PFSK-1 (cell line): ENCODE measurements around the gene STXBP2.

ENCODE experiments used
- FOXP2 ChIP-seq: optimal IDR thresholded peaks from 2 replicates; pipeline ENCODE3; 2011; ENCODE audit warnings: borderline replicate concordance, control low read depth, inconsistent platforms; ENCODE audit not compliant: insufficient read depth; ENCODE audit errors: extremely low read length, extremely low read depth
- POLR2AphosphoS5 ChIP-seq: IDR thresholded peaks from 2 replicates; pipeline ENCODE4 v1.6.1; 2012; ENCODE audit warnings: low read depth, mild to moderate bottlenecking, control low read depth, low read length, moderate library complexity
- SIN3A ChIP-seq: IDR thresholded peaks from 2 replicates; pipeline ENCODE4 v1.6.1; 2012; ENCODE audit warnings: mild to moderate bottlenecking, low read length, moderate library complexity, borderline replicate concordance; ENCODE audit not compliant: insufficient read depth
- TAF1 ChIP-seq: IDR thresholded peaks from 2 replicates; pipeline ENCODE4 v1.6.1; 2012; ENCODE audit warnings: low read length, control low read depth, borderline replicate concordance; ENCODE audit not compliant: insufficient read depth
- TF ChIP-seq, protein P1 (sequence below), 2 experiments: IDR thresholded peaks; 2 replicates each; pipeline versions ENCODE4 v1.6.1 to v1.8.0; 2011 to 2012; ENCODE audit warnings: low read depth in 2 of 2, low read length in 2 of 2, control low read depth in 1 of 2, inconsistent platforms in 1 of 2, mild to moderate bottlenecking in 1 of 2, moderate library complexity in 1 of 2; ENCODE audit not compliant: insufficient read depth in 1 of 2

STXBP2 gene

DNA sequence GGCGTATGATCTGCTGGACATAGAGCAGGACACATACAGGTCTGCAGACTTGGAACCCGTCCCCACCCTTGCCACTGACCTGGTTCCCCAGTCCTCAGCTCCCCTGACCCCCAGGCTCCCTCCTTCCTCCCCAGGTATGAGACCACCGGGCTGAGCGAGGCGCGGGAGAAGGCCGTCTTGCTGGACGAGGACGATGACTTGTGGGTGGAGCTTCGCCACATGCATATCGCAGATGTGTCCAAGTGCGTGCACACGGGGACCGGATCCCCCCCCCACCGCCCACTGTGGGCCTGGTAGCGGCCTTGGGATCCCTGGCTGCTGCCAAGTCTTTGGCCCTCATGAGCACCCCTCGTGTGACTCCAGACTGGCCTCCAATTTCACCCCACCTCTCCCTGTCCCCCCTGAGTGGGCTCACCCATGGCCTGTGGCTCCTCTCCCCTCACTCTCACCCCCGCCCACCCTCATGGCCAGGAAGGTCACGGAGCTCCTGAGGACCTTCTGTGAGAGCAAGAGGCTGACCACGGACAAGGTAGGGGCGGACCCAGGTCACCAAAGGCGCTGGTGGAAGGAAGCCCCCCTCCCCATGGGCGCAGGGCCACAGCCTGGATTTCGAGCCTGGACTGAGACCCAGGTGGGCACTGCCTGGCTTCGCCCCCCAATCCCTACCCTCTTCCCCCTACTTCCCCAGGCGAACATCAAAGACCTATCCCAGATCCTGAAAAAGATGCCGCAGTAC lies 5.6 kb downstream of the STXBP2 start:
- TF ChIP-seq, protein P1, sequence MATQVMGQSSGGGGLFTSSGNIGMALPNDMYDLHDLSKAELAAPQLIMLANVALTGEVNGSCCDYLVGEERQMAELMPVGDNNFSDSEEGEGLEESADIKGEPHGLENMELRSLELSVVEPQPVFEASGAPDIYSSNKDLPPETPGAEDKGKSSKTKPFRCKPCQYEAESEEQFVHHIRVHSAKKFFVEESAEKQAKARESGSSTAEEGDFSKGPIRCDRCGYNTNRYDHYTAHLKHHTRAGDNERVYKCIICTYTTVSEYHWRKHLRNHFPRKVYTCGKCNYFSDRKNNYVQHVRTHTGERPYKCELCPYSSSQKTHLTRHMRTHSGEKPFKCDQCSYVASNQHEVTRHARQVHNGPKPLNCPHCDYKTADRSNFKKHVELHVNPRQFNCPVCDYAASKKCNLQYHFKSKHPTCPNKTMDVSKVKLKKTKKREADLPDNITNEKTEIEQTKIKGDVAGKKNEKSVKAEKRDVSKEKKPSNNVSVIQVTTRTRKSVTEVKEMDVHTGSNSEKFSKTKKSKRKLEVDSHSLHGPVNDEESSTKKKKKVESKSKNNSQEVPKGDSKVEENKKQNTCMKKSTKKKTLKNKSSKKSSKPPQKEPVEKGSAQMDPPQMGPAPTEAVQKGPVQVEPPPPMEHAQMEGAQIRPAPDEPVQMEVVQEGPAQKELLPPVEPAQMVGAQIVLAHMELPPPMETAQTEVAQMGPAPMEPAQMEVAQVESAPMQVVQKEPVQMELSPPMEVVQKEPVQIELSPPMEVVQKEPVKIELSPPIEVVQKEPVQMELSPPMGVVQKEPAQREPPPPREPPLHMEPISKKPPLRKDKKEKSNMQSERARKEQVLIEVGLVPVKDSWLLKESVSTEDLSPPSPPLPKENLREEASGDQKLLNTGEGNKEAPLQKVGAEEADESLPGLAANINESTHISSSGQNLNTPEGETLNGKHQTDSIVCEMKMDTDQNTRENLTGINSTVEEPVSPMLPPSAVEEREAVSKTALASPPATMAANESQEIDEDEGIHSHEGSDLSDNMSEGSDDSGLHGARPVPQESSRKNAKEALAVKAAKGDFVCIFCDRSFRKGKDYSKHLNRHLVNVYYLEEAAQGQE (IDR thresholded peaks at IDR 0.05; ENCODE audit: insufficient read depth in 1 of 2, low read depth in 2 of 2, low read length in 2 of 2), result no peak
- TF ChIP-seq POLR2AphosphoS5 (no peak), TAF1 (no peak), FOXP2 (no peak), SIN3A (no peak)

DNA sequence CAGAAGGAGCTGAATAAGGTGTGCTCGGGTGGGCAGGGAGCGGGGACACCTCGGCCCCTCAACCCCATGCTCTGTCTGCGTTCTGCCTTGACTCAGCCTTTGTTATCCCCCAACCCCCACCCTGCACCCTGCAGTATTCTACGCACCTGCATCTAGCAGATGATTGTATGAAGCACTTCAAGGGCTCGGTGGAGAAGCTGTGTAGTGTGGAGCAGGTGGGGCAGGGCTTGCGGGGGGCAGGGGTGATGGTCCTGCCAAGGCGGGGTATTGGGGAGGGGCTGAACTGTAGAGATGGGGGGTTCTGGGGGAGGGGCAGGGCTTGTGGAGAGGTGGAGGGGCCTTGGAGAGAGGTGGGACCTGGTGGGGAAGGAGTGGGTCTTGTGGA lies 6.1 kb downstream of the STXBP2 start:
- no peak for TF ChIP-seq POLR2AphosphoS5
- TF ChIP-seq TAF1, result no peak
- no peak for TF ChIP-seq FOXP2
- TF ChIP-seq SIN3A, result no peak
- TF ChIP-seq, protein P1 (IDR thresholded peaks at IDR 0.05; ENCODE audit: insufficient read depth in 1 of 2, low read depth in 2 of 2, low read length in 2 of 2), result no peak

DNA sequence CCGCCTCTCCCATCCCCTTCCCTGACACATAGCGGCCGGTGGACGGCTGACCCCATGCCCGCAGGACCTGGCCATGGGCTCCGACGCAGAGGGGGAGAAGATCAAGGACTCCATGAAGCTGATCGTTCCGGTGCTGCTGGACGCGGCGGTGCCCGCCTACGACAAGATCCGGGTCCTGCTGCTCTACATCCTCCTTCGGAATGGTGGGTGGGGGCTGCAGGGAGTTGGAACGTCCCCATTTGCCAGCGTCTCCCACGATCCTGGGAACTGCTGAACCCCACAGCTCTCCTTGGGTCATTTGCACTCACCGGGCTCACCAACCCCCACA lies 7.6 kb downstream of the STXBP2 start:
- TF ChIP-seq FOXP2 (no peak), POLR2AphosphoS5 (no peak), SIN3A (no peak), TAF1 (no peak)
- TF ChIP-seq, protein P1 (IDR thresholded peaks at IDR 0.05; ENCODE audit: insufficient read depth in 1 of 2, low read depth in 2 of 2, low read length in 2 of 2), result no peak

DNA sequence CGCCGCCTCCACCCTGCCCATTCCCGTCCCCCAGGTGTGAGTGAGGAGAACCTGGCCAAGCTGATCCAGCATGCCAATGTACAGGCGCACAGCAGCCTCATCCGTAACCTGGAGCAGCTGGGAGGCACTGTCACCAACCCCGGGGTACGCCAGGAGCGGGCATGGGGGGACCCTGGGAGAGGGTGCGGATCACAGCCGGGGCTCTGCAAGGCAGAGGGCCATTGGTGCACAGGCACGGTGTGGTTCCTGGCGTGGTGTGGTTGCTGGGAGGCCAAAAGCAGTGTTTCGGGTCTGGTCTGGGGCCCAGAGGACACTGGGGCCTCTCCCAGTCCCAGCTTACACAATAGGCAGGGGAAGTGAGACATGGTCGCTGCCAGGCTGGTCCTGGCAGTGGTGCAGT lies 8.3 kb downstream of the STXBP2 start:
- TF ChIP-seq, protein P1 (IDR thresholded peaks at IDR 0.05; ENCODE audit: insufficient read depth in 1 of 2, low read depth in 2 of 2, low read length in 2 of 2), result no peak
- TF ChIP-seq POLR2AphosphoS5, result no peak
- no peak for TF ChIP-seq TAF1
- TF ChIP-seq FOXP2, result no peak
- no peak for TF ChIP-seq SIN3A
